SU-DHL-6 (cell line): ENCODE results near the gene IMP3.
"Not testable (repeated sequence)": the region's sequence is repeated elsewhere in the genome, so short reads cannot be mapped to it uniquely, and the experiment has no call there.

Experiments
- H2AFZ ChIP-seq: fragments of 200-600 bp; sonication (generic); 2 replicates; pipeline ENCODE4 v1.6.1; 2014; ENCODE audit warnings: low read depth, mild to moderate bottlenecking, moderate library complexity, mixed read lengths, antibody characterized with exemption, low read length; ENCODE audit not compliant: severe bottlenecking
- H3F3A ChIP-seq: fragments of 200-600 bp; shearing (Covaris generic); 2 replicates; pipeline ENCODE4 v1.6.0; 2016; ENCODE audit warnings: antibody characterized with exemption, mild to moderate bottlenecking; ENCODE audit not compliant: insufficient read depth
- H3K27ac ChIP-seq: fragments of 200-600 bp; sonication (generic); 2 replicates; pipeline ENCODE4 v1.5.1; 2016; ENCODE audit warnings: low read depth, mild to moderate bottlenecking, low read length, moderate library complexity, mixed read lengths
- H3K27me3 ChIP-seq: fragments of 200-600 bp; sonication (generic), shearing (Covaris generic); 2 replicates; pipeline ENCODE4 v1.6.0; 2014; ENCODE audit warnings: mild to moderate bottlenecking, low read length
- H3K36me3 ChIP-seq: fragments of 200-600 bp; sonication (generic); 2 replicates; pipeline ENCODE4 v1.6.1; 2014; ENCODE audit warnings: mild to moderate bottlenecking, low read length, mixed read lengths
- H3K4me2 ChIP-seq: fragments of 300-600, 200-600 bp; shearing (Covaris generic), sonication (generic); 2 replicates; pipeline ENCODE4 v1.6.0; 2014; ENCODE audit warnings: low read length, low read depth, mild to moderate bottlenecking; ENCODE audit not compliant: poor library complexity, severe bottlenecking
- H3K4me3 ChIP-seq: fragments of 200-600 bp; sonication (generic); 2 replicates; pipeline ENCODE4 v1.5.1; 2014; ENCODE audit warnings: antibody characterized with exemption, low read length, mild to moderate bottlenecking, mixed read lengths; ENCODE audit not compliant: insufficient read depth, poor library complexity, severe bottlenecking
- H3K79me2 ChIP-seq: fragments of 200-600 bp; sonication (generic); 2 replicates; pipeline ENCODE4 v1.6.1; 2014; ENCODE audit warnings: mild to moderate bottlenecking, low read length, moderate library complexity; ENCODE audit not compliant: insufficient read depth
- H3K9ac ChIP-seq: fragments of 200-600 bp; sonication (generic); 2 replicates; pipeline ENCODE4 v1.7.0; 2014; ENCODE audit warnings: mild to moderate bottlenecking, low read length
- H3K9me2 ChIP-seq: fragments of 200-600 bp; sonication (generic); replicated peaks from 2 replicates; pipeline ENCODE4 v1.6.1; 2014; ENCODE audit warnings: low read length; ENCODE audit not compliant: insufficient read depth
- H3K9me3 ChIP-seq: fragments of 200-600 bp; sonication (generic); 2 replicates; pipeline ENCODE4 v1.6.1; 2014; ENCODE audit warnings: low read length, mixed read lengths; ENCODE audit not compliant: insufficient read depth
- H4K20me1 ChIP-seq: fragments of 200-600 bp; sonication (generic); 2 replicates; pipeline ENCODE4 v1.6.1; 2014; ENCODE audit warnings: low read depth, mild to moderate bottlenecking, antibody characterized with exemption, low read length, moderate library complexity, mixed read lengths
- CTCF ChIP-seq: fragments of 200-600 bp; sonication (generic); IDR thresholded peaks from one replicate; pipeline ENCODE4 v1.5.1; 2017; ENCODE audit warnings: antibody characterized with exemption, mild to moderate bottlenecking, low read length, moderate library complexity; ENCODE audit not compliant: insufficient read depth, poor library complexity, severe bottlenecking
- EZH2phosphoT487 ChIP-seq: fragments of 200-600 bp; sonication (generic), shearing (Covaris generic); conservative IDR thresholded peaks from 2 replicates; pipeline ENCODE4 v1.6.1; 2018; ENCODE audit warnings: mild to moderate bottlenecking, antibody characterized with exemption, low read length, moderate library complexity, mixed read lengths

IMP3 gene

GRCh38 chr15:75639709-75640482, at the start of gene IMP3:
Gene IMP3 (minus strand): TSS chr15:75640224. CDS start chr15:75640168, 56 bp downstream.
- peak within 1 kb of the TSS; percentile 85 for H2AFZ ChIP-seq
- peak within 1 kb of the TSS; percentile 75 for H3K4me3 ChIP-seq

GRCh38 chr15:75689429-75689828, 49.4 kb upstream of the IMP3 start:
- H4K20me1 ChIP-seq, H2AFZ ChIP-seq, H3K4me3 ChIP-seq, H3K27ac ChIP-seq, H3K9ac ChIP-seq, H3K79me2 ChIP-seq, H3K9me2 ChIP-seq, H3K27me3 ChIP-seq, H3F3A ChIP-seq, H3K9me3 ChIP-seq, H3K36me3 ChIP-seq, H3K4me2 ChIP-seq: not testable (repeated sequence)

More at GRCh38 chr15:75639709-75640482, at the start of gene IMP3:
- Histone ChIP-seq H4K20me1 (peaks cover 3% of the 10 kb centered on the region; the same call in 1 of the 2 replicates), H3K27me3 (no peaks in the 10 kb centered on the region), H3K27ac (peak within 1 kb of the TSS; percentile 75), H3F3A (peaks cover 11% of the 10 kb centered on the region), H3K9me2 (no peaks in the 10 kb centered on the region), H3K4me2 (peak within 1 kb of the TSS; percentile 99), H3K79me2 (peaks cover 37% of the 10 kb centered on the region), H3K36me3 (no peaks in the 10 kb centered on the region), H3K9me3 (no peaks in the 10 kb centered on the region), H3K9ac (peak within 1 kb of the TSS; percentile 84)
- TF ChIP-seq EZH2phosphoT487: no peak
- TF ChIP-seq CTCF: no peak

- Histone ChIP-seq H3F3A (no peaks in the 10 kb centered on the region), H3K36me3 (no peaks in the 10 kb centered on the region), H3K9me3 (no peaks in the 10 kb centered on the region), H3K9me2 (no peaks in the 10 kb centered on the region), H3K4me3 (no peak overlapping the region), H3K27me3 (no peaks in the 10 kb centered on the region), H2AFZ (no peak overlapping the region), H3K4me2 (no peak overlapping the region), H3K79me2 (no peaks in the 10 kb centered on the region), H4K20me1 (no peaks in the 10 kb centered on the region), H3K27ac (no peak overlapping the region), H3K9ac (no peak overlapping the region)
- no peak for TF ChIP-seq EZH2phosphoT487
- TF ChIP-seq CTCF: no peak
These were observed 48.8 kb upstream of the IMP3 start for GRCh38 chr15:75688831-75689230.

- no peaks in the 10 kb centered on the region for H3K36me3 ChIP-seq
These were observed 48.2 kb upstream of the IMP3 start for GRCh38 chr15:75688278-75688557.

More at GRCh38 chr15:75688278-75688557, 48.2 kb upstream of the IMP3 start:
- no peaks in the 10 kb centered on the region for H3F3A ChIP-seq
- H3K79me2 ChIP-seq: no peaks in the 10 kb centered on the region
- H3K9me2 ChIP-seq: no peaks in the 10 kb centered on the region
- no peaks in the 10 kb centered on the region for H3K9me3 ChIP-seq
- TF ChIP-seq CTCF: no peak
- TF ChIP-seq EZH2phosphoT487: no peak
- H3K27me3 ChIP-seq: no peaks in the 10 kb centered on the region
- no peak overlapping the region for H3K27ac ChIP-seq
- no peaks in the 10 kb centered on the region for H4K20me1 ChIP-seq
- H2AFZ ChIP-seq: no peak overlapping the region
- H3K4me2 ChIP-seq: no peak overlapping the region
- no peak overlapping the region for H3K4me3 ChIP-seq
- no peak overlapping the region for H3K9ac ChIP-seq
